Glutamatergic neuron (in vitro differentiated cells): ENCODE measurements around the gene TRIM9. TPM values are rescaled to one million over a fixed set of nuclear protein-coding genes. Genes with fewer than 3 reads are reported as not detected.
A peak's percentile ranks its signal among the peaks of the same experiment; 100 is the strongest.

ENCODE experiments used
- DNase-seq: peaks from one replicate; pipeline ENCODE4 v3.0.0; 2022
- H3K27ac Mint-ChIP-seq: one replicate; pipeline ENCODE4 v1.8.0; 2020; ENCODE audit warnings: mild to moderate bottlenecking, mixed read lengths, inconsistent platforms; ENCODE audit not compliant: unreplicated experiment
- H3K27me3 Mint-ChIP-seq: one replicate; pipeline ENCODE4 v1.8.0; 2020; ENCODE audit warnings: mild to moderate bottlenecking, moderate library complexity, mixed read lengths, inconsistent platforms; ENCODE audit not compliant: unreplicated experiment
- H3K36me3 Mint-ChIP-seq: one replicate; pipeline ENCODE4 v1.8.0; 2020; ENCODE audit warnings: mild to moderate bottlenecking, mixed read lengths, inconsistent platforms; ENCODE audit not compliant: unreplicated experiment
- H3K4me1 Mint-ChIP-seq: one replicate; pipeline ENCODE4 v1.8.0; 2020; ENCODE audit warnings: mild to moderate bottlenecking, low read depth, mixed read lengths, inconsistent platforms; ENCODE audit not compliant: unreplicated experiment
- H3K4me3 Mint-ChIP-seq: one replicate; pipeline ENCODE4 v1.8.0; 2020; ENCODE audit warnings: mild to moderate bottlenecking, mixed read lengths, inconsistent platforms; ENCODE audit not compliant: unreplicated experiment
- H3K9me3 Mint-ChIP-seq: one replicate; pipeline ENCODE4 v1.8.0; 2020; ENCODE audit warnings: mild to moderate bottlenecking, moderate library complexity, mixed read lengths, inconsistent platforms; ENCODE audit not compliant: unreplicated experiment
- total RNA-seq: library from RNA; stranded (reverse); fragmentation: NEBNext Ultra II Directional; extraction: Animal tissue kit (Norgen Biotek cat#: 25700); gene quantifications from one replicate; pipeline ENCODE4 v1.2.1, GENCODE V29; 2021; ENCODE audit not compliant: unreplicated experiment
- TF ChIP-seq, protein P1 (sequence below): fragments of 200-600 bp; sonication (generic); IDR thresholded peaks from one replicate; pipeline ENCODE4 v1.5.0; 2021; ENCODE audit not compliant: partially characterized antibody, unreplicated experiment

The TRIM9 gene
- total RNA-seq, 1 donor from 2014 or later = 11.9 TPM

GRCh38 chr14:51089278-51089677 lies 5.6 kb downstream of the TRIM9 start:
- Mint-ChIP-seq H3K27me3 (peaks cover 9% of the 10 kb centered on the region), H3K36me3 (no peaks in the 10 kb centered on the region), H3K9me3 (peaks cover 3% of the 10 kb centered on the region), H3K27ac (no peak overlapping the region), H3K4me1 (peaks cover 11% of the 10 kb centered on the region), H3K4me3 (no peak overlapping the region)
- TF ChIP-seq, protein P1, sequence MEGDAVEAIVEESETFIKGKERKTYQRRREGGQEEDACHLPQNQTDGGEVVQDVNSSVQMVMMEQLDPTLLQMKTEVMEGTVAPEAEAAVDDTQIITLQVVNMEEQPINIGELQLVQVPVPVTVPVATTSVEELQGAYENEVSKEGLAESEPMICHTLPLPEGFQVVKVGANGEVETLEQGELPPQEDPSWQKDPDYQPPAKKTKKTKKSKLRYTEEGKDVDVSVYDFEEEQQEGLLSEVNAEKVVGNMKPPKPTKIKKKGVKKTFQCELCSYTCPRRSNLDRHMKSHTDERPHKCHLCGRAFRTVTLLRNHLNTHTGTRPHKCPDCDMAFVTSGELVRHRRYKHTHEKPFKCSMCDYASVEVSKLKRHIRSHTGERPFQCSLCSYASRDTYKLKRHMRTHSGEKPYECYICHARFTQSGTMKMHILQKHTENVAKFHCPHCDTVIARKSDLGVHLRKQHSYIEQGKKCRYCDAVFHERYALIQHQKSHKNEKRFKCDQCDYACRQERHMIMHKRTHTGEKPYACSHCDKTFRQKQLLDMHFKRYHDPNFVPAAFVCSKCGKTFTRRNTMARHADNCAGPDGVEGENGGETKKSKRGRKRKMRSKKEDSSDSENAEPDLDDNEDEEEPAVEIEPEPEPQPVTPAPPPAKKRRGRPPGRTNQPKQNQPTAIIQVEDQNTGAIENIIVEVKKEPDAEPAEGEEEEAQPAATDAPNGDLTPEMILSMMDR = no peak
- DNase-seq = no peak

- no peaks in the 10 kb centered on the region for H3K27me3 Mint-ChIP-seq
- TF ChIP-seq, protein P1 = no peak
- H3K9me3 Mint-ChIP-seq = no peaks in the 10 kb centered on the region
- peaks cover 3% of the 10 kb centered on the region for H3K4me1 Mint-ChIP-seq
- DNase-seq = no peak
- no peak overlapping the region for H3K27ac Mint-ChIP-seq
- H3K36me3 Mint-ChIP-seq = no peaks in the 10 kb centered on the region
- no peak overlapping the region for H3K4me3 Mint-ChIP-seq
These were observed 7.9 kb downstream of the TRIM9 start for GRCh38 chr14:51087031-51087441.

DNA sequence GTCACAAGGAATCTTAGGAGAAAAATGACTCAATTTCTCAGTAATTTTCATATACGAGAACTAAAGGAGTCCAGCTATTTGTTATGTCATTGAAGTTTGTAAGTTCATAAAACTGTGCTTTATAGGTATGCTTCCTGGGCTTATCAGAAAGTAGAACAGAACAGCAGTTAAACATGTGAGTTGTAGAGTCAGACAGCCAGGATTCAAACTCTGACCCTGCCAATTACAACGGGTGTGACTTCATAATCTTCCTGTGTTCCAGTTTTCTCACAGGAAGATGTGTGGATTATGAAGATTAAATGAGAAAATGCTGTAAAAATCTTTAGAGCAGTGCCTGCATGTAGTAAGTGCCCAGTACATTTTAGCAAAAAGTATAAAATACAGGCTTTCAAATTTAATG lies 8.9 kb downstream of the TRIM9 start:
- H3K27me3 Mint-ChIP-seq = no peaks in the 10 kb centered on the region
- H3K4me3 Mint-ChIP-seq = no peak overlapping the region
- no peak for DNase-seq
- H3K9me3 Mint-ChIP-seq = no peaks in the 10 kb centered on the region
- TF ChIP-seq, protein P1 = no peak
- no peak overlapping the region for H3K27ac Mint-ChIP-seq
- no peaks in the 10 kb centered on the region for H3K36me3 Mint-ChIP-seq
- H3K4me1 Mint-ChIP-seq = peaks cover 3% of the 10 kb centered on the region

DNA sequence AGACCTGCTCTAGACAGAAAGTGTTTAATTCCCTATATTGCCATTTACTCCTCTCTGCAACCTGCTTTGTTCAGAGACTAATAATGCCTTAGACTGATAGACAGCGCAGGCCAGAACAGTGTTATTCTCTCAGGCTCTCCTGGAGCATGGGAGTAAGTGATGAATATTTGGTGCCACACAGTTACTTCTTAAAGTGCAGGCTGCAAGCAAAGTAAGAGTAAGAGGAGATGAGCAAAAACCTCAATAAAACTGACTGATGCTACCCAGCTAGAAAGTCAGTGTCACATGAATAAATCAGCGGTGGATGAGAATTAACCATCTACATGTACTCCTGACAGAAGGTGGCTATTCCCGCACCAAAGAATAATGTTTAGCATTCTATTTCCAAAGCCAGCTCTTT lies 9.9 kb downstream of the TRIM9 start:
- Mint-ChIP-seq H3K4me1 (peaks cover 3% of the 10 kb centered on the region), H3K27ac (no peak overlapping the region), H3K36me3 (no peaks in the 10 kb centered on the region), H3K27me3 (no peaks in the 10 kb centered on the region), H3K9me3 (no peaks in the 10 kb centered on the region), H3K4me3 (no peak overlapping the region)
- TF ChIP-seq, protein P1 = no peak
- no peak for DNase-seq

DNA sequence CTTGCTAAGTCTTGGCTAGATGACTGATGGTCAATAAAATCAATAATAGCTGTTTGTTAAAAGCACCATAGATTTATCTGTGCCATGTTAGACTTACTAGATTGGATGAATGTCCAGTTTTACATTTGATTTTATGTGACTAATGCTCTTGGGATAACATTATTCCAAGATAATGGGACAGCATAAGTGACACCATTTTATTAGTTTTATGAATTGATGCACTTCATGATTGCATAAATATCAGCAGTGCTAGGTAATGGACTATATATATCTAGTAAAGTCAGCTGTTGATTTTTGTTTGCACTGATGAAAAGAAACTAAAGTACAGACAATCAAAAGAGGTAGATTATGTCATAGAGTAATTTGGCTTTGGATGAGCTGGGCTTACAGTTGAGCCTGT lies 10.4 kb downstream of the TRIM9 start:
- Mint-ChIP-seq H3K4me1 (peaks cover 3% of the 10 kb centered on the region), H3K9me3 (no peaks in the 10 kb centered on the region), H3K27me3 (no peaks in the 10 kb centered on the region), H3K36me3 (no peaks in the 10 kb centered on the region), H3K27ac (peak overlapping the region; percentile 20), H3K4me3 (no peak overlapping the region)
- TF ChIP-seq, protein P1 = no peak
- no peak for DNase-seq
